Stimulated activated CD8-positive, alpha-beta memory T cell treated with anti-CD3 and anti-CD28 coated beads, Interleukin-15, amount 100 ng/mL, for 48 hours (primary cell): ENCODE data around the gene NDUFV3.
"Not testable (repeated sequence)": the region's sequence is repeated elsewhere in the genome, so short reads cannot be mapped to it uniquely, and the experiment has no call there.

Source experiments
- DNase-seq, 2 donors: peaks; one replicate each; pipeline ENCODE4 v3.0.0-alpha.2; 2020; ENCODE audit warnings: low read depth in 2 of 2

NDUFV3 gene

DNA sequence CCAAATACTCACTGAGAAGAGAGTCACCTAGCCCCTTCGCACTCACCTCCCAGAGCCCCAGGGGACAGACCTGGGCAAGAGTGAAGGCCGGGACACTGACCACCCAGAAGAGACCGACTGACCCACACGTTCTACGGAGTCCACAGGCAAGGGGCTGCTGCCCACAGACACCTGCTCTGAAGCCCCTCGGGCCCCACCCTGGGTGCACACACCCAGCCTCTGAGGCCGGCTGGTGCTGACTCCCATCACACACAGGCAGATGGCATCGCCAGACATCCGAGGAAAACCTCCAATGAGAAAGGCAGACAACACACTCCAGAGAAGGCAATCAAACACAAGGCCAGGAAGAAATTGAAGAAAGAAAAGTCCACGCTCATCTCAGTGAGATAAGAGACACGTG, 35.9 kb upstream of the NDUFV3 start:
- DNase-seq: no peak

- no peak for DNase-seq
These were observed 34.8 kb upstream of the NDUFV3 start for GRCh38 chr21:42858185-42858847.

GRCh38 chr21:42858957-42859890, 33.9 kb upstream of the NDUFV3 start:
- DNase-seq: no peak

- DNase-seq: no peak
These were observed 33.2 kb upstream of the NDUFV3 start for GRCh38 chr21:42859891-42860230.

DNA sequence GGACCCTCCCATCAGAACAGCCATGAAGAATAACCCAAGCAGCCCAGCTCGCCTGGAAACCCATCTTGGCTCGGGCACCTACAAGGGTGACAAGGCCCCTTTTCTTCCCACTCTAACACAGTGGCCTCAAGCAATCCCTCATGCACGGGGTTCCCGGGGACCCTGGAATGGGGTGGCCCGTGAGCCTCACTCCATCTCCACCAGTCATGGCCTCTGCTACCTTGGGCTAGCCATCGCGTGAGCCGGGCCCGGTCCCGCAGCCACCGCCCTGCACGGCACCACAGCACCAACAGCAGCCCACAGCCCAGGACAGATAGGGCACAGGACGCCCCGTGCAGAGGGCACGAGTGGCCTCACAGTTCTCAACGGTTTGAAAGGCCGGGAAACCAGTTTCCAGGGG, 32.8 kb upstream of the NDUFV3 start:
- no peak for DNase-seq

- no peak for DNase-seq
These were observed 31.7 kb upstream of the NDUFV3 start for GRCh38 chr21:42861311-42861847.

DNA sequence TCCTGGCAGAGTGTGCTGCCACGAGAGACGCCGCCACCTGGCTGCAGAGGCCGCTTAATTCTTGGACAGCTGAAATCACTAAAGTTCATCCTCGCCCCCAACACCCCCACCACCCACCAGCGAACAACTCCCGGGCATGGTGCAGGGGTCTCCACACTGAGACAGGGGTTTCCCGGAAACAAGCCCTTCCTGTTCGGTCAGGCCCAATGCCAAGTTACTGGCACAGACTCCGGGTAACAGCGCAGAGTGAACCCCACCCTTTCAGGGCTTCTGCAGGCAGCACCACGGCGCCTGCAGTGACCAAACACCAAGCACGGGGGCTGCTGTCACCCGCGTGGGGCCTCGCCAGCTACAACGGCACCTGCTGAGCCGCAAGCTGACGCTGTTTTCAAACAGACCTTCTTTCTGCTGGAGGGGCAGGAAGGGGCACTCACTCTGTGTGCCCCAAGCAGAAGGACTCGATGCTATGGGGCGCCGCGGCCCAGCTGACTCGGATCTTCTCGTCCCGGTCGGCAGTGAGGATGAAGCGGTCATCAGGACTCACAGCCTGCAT, 31.2 kb upstream of the NDUFV3 start:
- DNase-seq: no peak

DNA sequence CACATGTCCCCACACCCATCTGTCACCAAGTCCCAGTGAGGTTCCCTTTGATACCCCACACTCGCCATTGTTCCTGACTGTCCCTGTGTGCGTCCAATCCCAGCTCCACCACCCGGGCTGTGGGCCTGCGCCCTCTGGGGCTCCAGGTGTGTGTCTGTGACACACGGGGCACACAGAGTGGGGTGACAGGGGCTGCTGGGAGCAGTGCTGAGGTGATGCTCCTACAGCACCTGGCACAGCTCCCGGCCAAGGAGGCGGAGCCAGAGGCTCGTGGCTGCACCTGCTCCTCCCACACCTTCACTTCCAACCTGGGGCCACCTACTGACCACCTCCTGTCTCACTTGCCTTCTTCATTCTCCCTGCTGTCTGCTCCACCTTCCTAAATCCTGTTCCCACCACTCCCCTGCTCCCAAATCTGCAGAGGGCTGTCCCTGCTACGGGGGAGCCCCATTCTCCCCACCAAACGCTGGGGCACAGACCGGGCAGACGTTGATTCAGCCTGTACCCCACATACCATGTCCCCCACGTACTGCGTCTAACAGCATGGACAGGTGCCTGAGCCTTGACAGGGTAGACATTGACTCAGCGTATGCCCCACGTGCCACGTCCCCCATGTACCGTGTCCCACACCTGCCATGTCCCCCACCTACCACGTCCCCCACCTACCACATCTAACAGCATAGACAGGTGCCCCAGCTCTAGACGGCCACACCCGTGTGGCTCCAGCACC, 30.2 kb upstream of the NDUFV3 start:
- DNase-seq: no peak

DNA sequence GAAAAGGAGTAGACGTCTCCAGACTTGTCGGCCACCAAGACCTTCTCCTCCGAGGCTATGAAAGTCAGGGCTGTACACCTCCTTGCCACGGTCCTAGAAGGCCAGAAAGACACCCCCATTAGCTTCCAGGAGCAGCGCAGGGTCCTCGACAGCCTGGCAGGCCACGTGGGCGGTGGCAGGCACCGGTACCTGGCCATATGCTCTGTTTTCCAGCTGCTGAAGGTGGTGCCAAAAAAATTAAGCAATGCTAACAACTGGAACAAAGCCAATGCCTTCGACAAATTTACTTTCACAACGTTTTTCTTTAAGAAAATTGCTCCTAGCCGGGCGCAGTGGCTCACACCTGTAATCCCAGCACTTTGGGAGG, 29.6 kb upstream of the NDUFV3 start:
- DNase-seq: no peak

DNA sequence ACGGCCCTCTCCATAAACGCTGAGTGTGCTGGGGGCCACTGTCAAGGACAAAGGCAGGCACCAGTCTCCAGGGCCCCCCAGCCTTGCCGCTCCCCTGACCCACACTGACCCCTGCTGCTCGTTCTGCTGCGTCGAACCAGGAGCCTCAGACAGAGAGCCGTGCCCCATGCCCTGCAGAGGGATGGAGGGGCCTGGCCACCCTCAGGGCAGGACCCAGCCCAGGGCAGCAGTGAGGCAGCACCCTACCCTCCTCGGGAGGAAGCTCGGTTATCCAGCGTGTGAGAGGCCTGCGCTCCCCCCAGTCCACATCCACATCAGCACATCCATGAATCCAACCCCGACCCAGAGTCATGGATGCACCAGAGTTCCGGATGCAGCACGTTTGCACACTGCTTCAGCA, 28.8 kb upstream of the NDUFV3 start:
- no peak for DNase-seq

GRCh38 chr21:42864815-42865775, 28.0 kb upstream of the NDUFV3 start:
- DNase-seq: no peak

- DNase-seq: no peak
These were observed 27.3 kb upstream of the NDUFV3 start for GRCh38 chr21:42865776-42866160.

DNA sequence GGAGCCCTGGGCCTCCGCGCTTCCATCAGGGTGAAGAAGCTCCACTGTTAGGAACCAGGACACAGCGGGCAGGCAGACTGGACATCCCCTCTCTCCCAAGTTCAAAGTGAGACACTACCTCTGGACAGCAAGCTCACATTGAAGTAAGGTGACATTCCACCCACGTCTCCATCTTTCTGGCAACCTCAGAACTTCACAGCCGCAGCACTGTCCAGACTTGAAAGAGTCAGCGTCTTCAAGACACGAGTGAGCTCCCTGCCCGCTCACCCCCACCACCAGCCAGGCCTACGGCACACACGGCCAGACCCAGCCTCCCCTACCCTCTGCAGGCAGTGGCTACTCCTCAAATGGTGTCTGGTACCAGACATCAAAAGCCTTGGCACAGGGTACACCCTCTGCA, 24.9 kb upstream of the NDUFV3 start:
- DNase-seq: no peak

- DNase-seq: no peak
These were observed 20.0 kb upstream of the NDUFV3 start for GRCh38 chr21:42873096-42873495.

DNA sequence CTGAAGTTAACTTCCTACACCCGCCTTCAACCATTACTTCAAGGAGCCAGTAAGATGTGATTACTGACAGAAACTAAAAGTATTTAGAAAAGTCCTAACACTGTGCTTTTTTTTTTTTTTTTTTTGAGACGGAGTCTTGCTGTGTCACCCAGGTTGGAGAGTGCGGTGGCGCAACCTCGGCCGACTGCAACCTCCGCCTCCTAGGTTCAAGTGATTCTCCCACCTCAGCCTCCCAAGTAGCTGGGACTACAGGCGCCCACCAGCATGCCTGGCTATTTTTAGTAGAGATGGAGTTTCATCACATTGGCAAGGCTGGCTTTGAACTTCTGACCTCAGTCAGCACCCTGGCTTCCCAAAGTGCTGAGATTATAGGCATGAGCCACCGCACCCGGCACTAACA, 17.3 kb upstream of the NDUFV3 start:
- DNase-seq: not testable (repeated sequence)

GRCh38 chr21:42878678-42878992, 14.5 kb upstream of the NDUFV3 start:
- DNase-seq: no peak

DNA sequence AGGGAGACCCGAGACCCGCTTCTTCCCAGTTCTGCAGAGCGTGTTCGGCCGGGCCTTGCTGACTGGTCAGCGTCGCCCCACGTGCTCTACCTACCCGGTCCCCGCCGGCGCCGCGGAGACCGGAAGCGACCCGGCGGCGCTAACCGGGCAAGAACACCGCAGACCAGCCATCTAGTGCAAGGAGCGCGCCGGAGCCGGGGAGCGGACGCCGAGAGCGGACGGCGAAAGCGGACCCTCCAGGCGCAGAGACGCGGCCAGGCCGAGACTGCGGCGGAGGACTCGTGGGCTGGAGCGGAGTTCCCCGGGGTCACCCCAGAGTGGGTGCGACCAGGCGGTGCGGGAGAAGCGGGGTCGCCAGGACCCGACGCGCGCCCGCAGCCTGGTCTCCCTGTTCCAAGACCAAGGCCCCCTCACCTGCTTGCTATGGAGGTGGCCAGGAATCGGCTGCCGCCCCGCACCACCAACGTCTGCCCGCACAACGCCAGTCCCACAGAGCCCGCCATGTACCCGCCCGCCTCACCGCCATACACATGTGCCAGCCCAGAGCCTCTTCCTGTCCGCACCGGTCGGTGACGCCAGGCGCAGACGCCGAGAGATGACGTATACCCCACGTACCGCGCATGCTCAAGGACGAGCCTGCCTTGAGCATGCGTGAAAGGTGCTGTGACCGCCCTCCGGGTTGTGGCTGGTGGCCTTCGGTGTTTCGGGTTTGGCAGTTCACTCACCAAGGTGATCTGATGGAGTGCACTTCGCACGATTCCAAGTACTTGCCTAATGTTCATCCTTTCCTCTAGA, 13.9 kb upstream of the NDUFV3 start, which contains the start of gene WDR4:
Gene WDR4, minus strand, starts transcription at position 547 of the 795 bp plus-strand sequence. Its CDS starts 44 bp downstream, at position 503.
- DNase-seq: peak; percentile 97 to 98

DNA sequence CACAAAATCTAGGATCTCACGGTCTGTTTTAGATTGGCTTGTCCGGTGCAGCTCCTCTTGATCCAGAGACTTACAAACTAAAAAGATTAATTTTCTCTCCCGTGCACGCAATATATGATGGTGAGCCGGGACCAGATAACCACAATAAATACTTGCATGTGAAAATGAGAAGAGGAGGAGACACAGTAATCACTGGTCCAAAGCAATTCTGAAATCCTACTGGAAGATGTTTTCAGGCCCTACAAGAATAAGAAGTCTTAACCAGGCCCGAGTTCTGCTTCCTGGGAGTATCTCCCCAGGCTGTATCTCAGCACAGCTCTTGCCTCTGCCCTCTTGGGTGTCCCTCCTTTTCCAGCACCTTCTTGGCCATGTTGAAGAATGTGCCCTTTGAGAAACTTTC, 12.8 kb upstream of the NDUFV3 start:
- DNase-seq: no peak

DNA sequence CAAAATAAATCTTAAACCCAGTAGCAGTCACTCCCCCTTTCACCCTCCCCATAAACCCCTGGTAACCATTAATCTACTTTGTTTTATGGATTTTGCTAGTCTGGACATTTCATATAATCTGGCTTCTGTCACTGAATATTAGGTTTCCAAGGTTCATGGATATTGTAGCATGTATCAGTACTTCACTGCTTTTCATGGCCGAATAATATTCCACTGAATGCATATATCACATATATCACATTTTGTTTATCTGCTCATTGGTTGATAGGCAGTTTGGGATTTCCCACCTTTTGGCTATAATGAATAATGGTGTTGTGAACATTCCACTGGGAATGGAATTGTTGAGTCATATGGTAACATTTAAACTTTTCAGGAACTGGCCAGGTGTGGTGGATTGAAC, 9.2 kb upstream of the NDUFV3 start:
- no peak for DNase-seq

DNA sequence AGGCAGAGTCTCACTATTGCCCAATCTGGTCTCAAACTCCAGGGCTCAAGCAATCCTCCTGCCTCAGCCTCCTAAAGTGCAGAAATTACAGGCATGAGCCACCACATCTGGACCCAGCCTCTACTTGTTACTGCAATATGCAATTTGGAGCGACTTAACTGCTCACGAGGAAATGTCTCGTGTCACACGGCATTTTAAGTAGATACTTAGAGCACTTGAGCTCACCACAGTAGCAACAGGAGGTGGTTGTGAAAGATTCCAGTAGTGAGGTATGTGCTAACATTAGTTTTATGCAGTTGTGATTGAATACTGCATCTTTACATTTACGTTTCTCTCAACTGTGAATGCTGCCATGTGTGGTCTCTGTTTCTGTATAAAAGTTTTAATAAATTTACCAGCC, 5.8 kb upstream of the NDUFV3 start:
- DNase-seq: no peak
